Measurements from ENCODE around the gene TCHP.

GRCh38 chr12:109967383-109968031, 67.4 kb downstream of the TCHP start:
- no peak for TF ChIP-seq GATA3 (IDR thresholded peaks at IDR 0.05; ENCODE audit: low read depth, low read length)
- TF ChIP-seq GATA2 (IDR thresholded peaks at IDR 0.05; ENCODE audit: low read depth, low read length) = no peak

Data from SH-SY5Y (cell line).